PC-9 (cell line): ENCODE data around the gene ZEB2.

ENCODE experiments used
- CTCF ChIP-seq: fragments of 200-600 bp; sonication (generic); conservative IDR thresholded peaks from 2 replicates; pipeline ENCODE4 v1.6.1; 2017; ENCODE audit warnings: mixed run types, antibody characterized with exemption, mild to moderate bottlenecking, moderate library complexity
- EZH2 ChIP-seq: fragments of 200-600 bp; sonication (generic); IDR thresholded peaks from 2 replicates; pipeline ENCODE4 v1.8.0; 2017; ENCODE audit warnings: antibody characterized with exemption, low read depth

DNA sequence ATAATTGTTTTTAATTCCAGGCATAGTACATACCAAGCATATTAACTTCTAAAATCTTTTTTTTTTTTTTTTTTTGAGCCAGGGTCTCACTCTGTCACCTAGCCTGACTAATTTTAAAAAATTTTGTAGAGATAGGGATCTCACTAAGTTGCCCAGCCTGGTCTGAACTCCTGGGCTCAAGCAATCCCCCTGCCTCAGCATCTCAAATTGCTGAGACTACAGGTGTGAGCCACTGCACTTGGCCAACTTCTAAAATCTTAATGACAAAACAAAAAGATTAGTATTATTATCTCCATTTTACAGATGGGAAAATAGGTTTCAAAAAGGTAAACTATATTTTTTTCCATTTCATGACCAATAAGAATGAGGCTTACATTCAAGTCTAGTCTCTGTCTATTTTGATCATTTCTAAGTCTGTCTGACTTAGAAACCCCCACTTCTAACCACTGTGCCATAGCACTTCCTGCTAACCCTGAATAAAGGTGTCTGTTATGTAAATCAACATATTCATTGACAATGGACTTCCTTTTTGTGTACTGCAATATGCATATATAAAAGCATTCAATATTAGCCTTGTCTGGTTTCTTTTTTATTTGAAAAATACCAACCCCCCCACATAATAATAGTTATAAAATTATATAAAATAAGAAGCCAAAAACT is 28.7 kb upstream of the ZEB2 start:
- TF ChIP-seq CTCF (no peak), EZH2 (no peak)
